Measurements from ENCODE around the gene ZNF770.

- TF ChIP-seq ZNF274 (IDR thresholded peaks at IDR 0.05; ENCODE audit: low read depth, low read length), result no peak
- TF ChIP-seq YY1 (IDR thresholded peaks at IDR 0.05; ENCODE audit: insufficient read depth, insufficient read length), result no peak
Observed at GRCh38 chr15:35007397-35007796, 19.3 kb upstream of the ZNF770 start.

All from NT2/D1 (cell line).